ENCODE measurements around the gene GALNT1. TPM values are rescaled to one million over a fixed set of nuclear protein-coding genes. Genes with fewer than 3 reads are reported as not detected.

Gene GALNT1
- total RNA-seq, 2 donors from 2014 or later, result 40.2 to 50.6 TPM

DNA sequence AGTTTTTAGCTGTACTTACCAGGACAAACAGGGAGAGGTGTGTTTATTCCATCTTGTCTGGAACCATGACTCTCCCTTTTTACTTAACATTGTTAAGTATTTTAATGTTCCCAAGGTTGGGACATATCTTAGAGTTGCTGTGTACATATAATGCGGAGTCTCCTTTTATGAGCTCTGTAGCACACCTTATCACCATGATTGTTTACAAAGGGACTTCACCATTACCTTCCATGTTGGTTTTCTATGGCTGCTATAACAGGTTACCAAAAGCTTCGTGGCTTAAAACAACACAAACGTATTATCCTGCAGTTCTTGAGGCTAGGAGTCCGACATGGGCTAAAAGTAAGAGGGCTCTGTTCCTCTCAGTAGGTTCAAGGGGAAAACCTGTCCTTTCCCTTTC is 164.3 kb downstream of the GALNT1 start:
- H3K4me3 ChIP-seq, result no peak overlapping the region
- no peaks in the 10 kb centered on the region for H3K27me3 ChIP-seq (replicated peaks; ENCODE audit: insufficient read depth)
- WGBS, result 67% methylated on average over 4 of the region's 4 CpGs
- no peaks in the 10 kb centered on the region for H3K36me3 ChIP-seq
- DNase-seq (ENCODE audit: low spot score), result no peak
- no peak for TF ChIP-seq POLR2A (IDR thresholded peaks at IDR 0.05)
- TF ChIP-seq, protein P1, sequence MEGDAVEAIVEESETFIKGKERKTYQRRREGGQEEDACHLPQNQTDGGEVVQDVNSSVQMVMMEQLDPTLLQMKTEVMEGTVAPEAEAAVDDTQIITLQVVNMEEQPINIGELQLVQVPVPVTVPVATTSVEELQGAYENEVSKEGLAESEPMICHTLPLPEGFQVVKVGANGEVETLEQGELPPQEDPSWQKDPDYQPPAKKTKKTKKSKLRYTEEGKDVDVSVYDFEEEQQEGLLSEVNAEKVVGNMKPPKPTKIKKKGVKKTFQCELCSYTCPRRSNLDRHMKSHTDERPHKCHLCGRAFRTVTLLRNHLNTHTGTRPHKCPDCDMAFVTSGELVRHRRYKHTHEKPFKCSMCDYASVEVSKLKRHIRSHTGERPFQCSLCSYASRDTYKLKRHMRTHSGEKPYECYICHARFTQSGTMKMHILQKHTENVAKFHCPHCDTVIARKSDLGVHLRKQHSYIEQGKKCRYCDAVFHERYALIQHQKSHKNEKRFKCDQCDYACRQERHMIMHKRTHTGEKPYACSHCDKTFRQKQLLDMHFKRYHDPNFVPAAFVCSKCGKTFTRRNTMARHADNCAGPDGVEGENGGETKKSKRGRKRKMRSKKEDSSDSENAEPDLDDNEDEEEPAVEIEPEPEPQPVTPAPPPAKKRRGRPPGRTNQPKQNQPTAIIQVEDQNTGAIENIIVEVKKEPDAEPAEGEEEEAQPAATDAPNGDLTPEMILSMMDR (IDR thresholded peaks at IDR 0.05), result no peak
- TF ChIP-seq POLR2AphosphoS5 (IDR thresholded peaks at IDR 0.05), result no peak
- intact Hi-C loops (cut with DNase I), result no loop called here
- H3K9me3 ChIP-seq, result no peaks in the 10 kb centered on the region
- H3K4me1 ChIP-seq (replicated peaks), result no peaks in the 10 kb centered on the region
- no peak overlapping the region for H3K27ac ChIP-seq

GRCh38 chr18:35746826-35747339 is 165.3 kb downstream of the GALNT1 start:
- Histone ChIP-seq H3K9me3 (no peaks in the 10 kb centered on the region), H3K36me3 (no peaks in the 10 kb centered on the region), H3K27ac (no peak overlapping the region), H3K4me3 (no peak overlapping the region), H3K27me3 (replicated peaks; ENCODE audit: insufficient read depth) (no peaks in the 10 kb centered on the region), H3K4me1 (replicated peaks) (no peaks in the 10 kb centered on the region)
- WGBS, result 61% methylated on average over 2 of the region's 2 CpGs
- TF ChIP-seq POLR2AphosphoS5 (IDR thresholded peaks at IDR 0.05), result no peak
- no peak for TF ChIP-seq POLR2A (IDR thresholded peaks at IDR 0.05)
- TF ChIP-seq, protein P1 (IDR thresholded peaks at IDR 0.05), result no peak
- intact Hi-C loops (cut with DNase I), result no loop called here
- no peak for DNase-seq (ENCODE audit: low spot score)

GRCh38 chr18:35747894-35748472 is 166.4 kb downstream of the GALNT1 start:
- WGBS, result 63% methylated on average over 7 of the region's 7 CpGs

GRCh38 chr18:35749701-35750100 is 168.2 kb downstream of the GALNT1 start:
- H3K36me3 ChIP-seq, result no peaks in the 10 kb centered on the region
- no peaks in the 10 kb centered on the region for H3K27me3 ChIP-seq (replicated peaks; ENCODE audit: insufficient read depth)
- H3K9me3 ChIP-seq, result no peaks in the 10 kb centered on the region
- no peak overlapping the region for H3K27ac ChIP-seq
- intact Hi-C loops (cut with DNase I), result loop anchor here (10.0 kb wide), 1 partner anchor 345 kb away; no protein-coding TSS in a partner anchor
- TF ChIP-seq POLR2A (IDR thresholded peaks at IDR 0.05) (no peak), POLR2AphosphoS5 (IDR thresholded peaks at IDR 0.05) (no peak)
- TF ChIP-seq, protein P1 (IDR thresholded peaks at IDR 0.05), result no peak
- no peak overlapping the region for H3K4me3 ChIP-seq
- no peak for DNase-seq (ENCODE audit: low spot score)
- no peaks in the 10 kb centered on the region for H3K4me1 ChIP-seq (replicated peaks)
- 84% methylated on average over 5 of the region's 5 CpGs for WGBS

More at GRCh38 chr18:35747894-35748472, 166.4 kb downstream of the GALNT1 start:
- H3K4me1 ChIP-seq (replicated peaks), result no peaks in the 10 kb centered on the region
- no peaks in the 10 kb centered on the region for H3K27me3 ChIP-seq (replicated peaks; ENCODE audit: insufficient read depth)
- H3K4me3 ChIP-seq, result no peak overlapping the region
- TF ChIP-seq POLR2A (IDR thresholded peaks at IDR 0.05), result no peak
- no peak for TF ChIP-seq POLR2AphosphoS5 (IDR thresholded peaks at IDR 0.05)
- TF ChIP-seq, protein P1 (IDR thresholded peaks at IDR 0.05), result no peak
- H3K36me3 ChIP-seq, result no peaks in the 10 kb centered on the region
- H3K9me3 ChIP-seq, result no peaks in the 10 kb centered on the region
- intact Hi-C loops (cut with DNase I), result no loop called here
- no peak for DNase-seq (ENCODE audit: low spot score)
- H3K27ac ChIP-seq, result no peak overlapping the region

- TF ChIP-seq POLR2AphosphoS5 (IDR thresholded peaks at IDR 0.05) (no peak), POLR2A (IDR thresholded peaks at IDR 0.05) (no peak)
- TF ChIP-seq, protein P1 (IDR thresholded peaks at IDR 0.05), result no peak
These were observed 169.4 kb downstream of the GALNT1 start for GRCh38 chr18:35750929-35751328.

More at GRCh38 chr18:35750929-35751328, 169.4 kb downstream of the GALNT1 start:
- H3K4me1 ChIP-seq (replicated peaks), result no peaks in the 10 kb centered on the region
- 65% methylated on average over 2 of the region's 2 CpGs for WGBS
- no peaks in the 10 kb centered on the region for H3K27me3 ChIP-seq (replicated peaks; ENCODE audit: insufficient read depth)
- no peak overlapping the region for H3K27ac ChIP-seq
- intact Hi-C loops (cut with DNase I), result loop anchor here (10.0 kb wide), 1 partner anchor 346 kb away; no protein-coding TSS in a partner anchor
- DNase-seq (ENCODE audit: low spot score), result no peak
- no peak overlapping the region for H3K4me3 ChIP-seq
- H3K36me3 ChIP-seq, result no peaks in the 10 kb centered on the region
- no peaks in the 10 kb centered on the region for H3K9me3 ChIP-seq

Measured in prostate gland (tissue), 2 donors.